Fibroblast of the aortic adventitia (primary cell): ENCODE data around the gene ENTPD5. TPM values are rescaled to one million over a fixed set of nuclear protein-coding genes. Genes with fewer than 3 reads are reported as not detected.

Source experiments
- DNase-seq: peaks from one replicate; pipeline ENCODE4 v3.0.0-alpha.2; 2010; ENCODE audit warnings: low read depth
- H3K4me3 ChIP-seq: 2 replicates; pipeline ENCODE4 v1.5.1; 2011; ENCODE audit warnings: low read depth, mild to moderate bottlenecking, control low read depth, low read length, moderate library complexity
- total RNA-seq: library from RNA; depleted of rRNA; stranded (reverse); fragments of >200 nt; gene quantifications from 2 replicates; pipeline ENCODE4 v1.2.3, GENCODE V29; 2012; ENCODE audit warnings: low replicate concordance
- TF ChIP-seq, protein P1 (sequence below): IDR thresholded peaks from 2 replicates; pipeline ENCODE4 v1.5.1; 2011; ENCODE audit warnings: mild to moderate bottlenecking, low read length, control low read depth, inconsistent platforms; ENCODE audit not compliant: insufficient read depth

Gene ENTPD5, protein sequence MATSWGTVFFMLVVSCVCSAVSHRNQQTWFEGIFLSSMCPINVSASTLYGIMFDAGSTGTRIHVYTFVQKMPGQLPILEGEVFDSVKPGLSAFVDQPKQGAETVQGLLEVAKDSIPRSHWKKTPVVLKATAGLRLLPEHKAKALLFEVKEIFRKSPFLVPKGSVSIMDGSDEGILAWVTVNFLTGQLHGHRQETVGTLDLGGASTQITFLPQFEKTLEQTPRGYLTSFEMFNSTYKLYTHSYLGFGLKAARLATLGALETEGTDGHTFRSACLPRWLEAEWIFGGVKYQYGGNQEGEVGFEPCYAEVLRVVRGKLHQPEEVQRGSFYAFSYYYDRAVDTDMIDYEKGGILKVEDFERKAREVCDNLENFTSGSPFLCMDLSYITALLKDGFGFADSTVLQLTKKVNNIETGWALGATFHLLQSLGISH
- 6.1 and 15.2 TPM in 2 replicates for total RNA-seq

DNA sequence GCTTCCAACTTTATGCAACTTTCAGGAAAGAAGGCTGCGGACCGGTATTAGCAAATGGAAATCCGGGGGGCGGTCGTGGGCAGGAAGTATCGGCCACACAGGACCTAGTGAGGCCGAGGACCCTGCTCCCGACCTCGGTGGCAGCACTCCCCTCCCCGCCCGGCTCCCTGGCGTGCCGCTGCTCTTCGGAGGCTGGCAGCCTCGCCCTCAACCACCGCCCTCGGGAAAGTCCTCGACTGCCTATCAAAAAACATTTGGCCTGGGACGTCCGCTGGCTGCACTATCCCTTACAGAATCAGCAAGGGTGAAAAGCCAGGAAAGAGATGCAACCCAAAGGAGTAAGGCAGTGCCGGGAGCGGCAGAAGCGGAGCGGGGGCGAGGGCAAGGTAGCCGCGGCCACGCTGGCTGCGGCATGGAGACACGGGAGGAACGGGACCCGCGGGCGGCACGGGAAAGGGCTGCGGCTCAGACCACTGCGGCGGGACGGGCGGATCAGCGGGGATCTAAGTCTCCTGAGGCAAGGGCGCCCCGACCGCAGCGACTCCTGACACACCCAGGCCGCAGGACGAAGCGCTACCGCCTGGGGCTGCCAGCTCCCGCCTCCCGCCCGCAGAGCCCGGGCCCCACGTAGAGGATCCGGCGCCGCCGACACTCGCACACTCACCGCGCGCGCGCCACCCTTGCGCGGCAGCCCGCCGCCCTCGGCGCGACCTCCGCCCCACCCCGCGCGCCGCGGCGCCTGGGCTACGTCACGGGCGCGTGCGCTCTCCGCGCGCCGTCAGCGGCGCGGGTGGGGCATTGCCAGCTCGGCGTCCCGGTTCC, at the start of gene ENTPD5, which contains the start of gene BBOF1:
Gene ENTPD5, minus strand, starts transcription at position 703 of the 822 bp plus-strand sequence. CDS start 31,186 bp downstream, outside the sequence.
Gene BBOF1, plus strand, starts transcription at position 764 of the 822 bp plus-strand sequence. CDS start 130 bp downstream, outside the sequence.
- DNase-seq, result peak; percentile 76
- H3K4me3 ChIP-seq, result peak within 1 kb of the TSS; percentile 92
- TF ChIP-seq, protein P1, sequence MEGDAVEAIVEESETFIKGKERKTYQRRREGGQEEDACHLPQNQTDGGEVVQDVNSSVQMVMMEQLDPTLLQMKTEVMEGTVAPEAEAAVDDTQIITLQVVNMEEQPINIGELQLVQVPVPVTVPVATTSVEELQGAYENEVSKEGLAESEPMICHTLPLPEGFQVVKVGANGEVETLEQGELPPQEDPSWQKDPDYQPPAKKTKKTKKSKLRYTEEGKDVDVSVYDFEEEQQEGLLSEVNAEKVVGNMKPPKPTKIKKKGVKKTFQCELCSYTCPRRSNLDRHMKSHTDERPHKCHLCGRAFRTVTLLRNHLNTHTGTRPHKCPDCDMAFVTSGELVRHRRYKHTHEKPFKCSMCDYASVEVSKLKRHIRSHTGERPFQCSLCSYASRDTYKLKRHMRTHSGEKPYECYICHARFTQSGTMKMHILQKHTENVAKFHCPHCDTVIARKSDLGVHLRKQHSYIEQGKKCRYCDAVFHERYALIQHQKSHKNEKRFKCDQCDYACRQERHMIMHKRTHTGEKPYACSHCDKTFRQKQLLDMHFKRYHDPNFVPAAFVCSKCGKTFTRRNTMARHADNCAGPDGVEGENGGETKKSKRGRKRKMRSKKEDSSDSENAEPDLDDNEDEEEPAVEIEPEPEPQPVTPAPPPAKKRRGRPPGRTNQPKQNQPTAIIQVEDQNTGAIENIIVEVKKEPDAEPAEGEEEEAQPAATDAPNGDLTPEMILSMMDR, result no peak

DNA sequence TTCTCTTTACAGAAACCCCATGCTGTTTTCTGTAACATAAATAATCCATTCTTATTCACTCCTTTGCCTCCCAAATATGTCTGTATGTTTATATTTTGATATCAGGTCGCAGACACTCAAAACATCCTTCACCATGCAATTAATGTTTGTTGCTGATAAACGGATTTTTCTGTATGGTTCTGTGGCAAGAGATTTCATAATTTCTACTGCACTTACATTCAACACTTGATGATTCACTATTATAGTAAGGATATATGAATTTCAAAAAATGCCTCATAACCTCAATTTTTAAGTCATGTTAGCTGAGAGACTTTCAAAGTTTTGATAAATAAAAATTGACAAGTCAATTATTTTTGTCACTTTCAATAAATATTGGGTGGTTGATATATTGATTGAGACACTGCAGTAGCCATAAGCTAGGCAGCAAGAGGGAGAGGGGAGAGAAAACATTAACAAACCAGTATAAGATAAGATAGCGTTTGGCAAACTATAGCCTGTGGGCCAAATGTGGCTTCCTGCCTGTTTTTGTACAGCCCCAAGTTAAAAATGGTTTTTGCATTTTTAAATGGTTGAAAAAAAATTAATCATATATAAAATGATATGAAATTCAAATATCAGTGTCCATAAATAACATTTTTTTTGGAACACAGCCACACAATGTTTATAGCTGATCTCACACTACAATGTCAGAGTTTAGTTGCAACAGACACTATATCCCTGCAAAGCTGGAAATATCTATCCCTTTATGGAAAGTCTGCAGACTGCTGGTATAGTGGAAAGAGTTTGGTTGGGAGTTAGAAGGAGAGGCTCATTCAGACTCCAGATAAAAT, 46.9 kb upstream of the ENTPD5 start:
- DNase-seq, result peak; percentile 52
- no peak overlapping the region for H3K4me3 ChIP-seq
- TF ChIP-seq, protein P1, result no peak

DNA sequence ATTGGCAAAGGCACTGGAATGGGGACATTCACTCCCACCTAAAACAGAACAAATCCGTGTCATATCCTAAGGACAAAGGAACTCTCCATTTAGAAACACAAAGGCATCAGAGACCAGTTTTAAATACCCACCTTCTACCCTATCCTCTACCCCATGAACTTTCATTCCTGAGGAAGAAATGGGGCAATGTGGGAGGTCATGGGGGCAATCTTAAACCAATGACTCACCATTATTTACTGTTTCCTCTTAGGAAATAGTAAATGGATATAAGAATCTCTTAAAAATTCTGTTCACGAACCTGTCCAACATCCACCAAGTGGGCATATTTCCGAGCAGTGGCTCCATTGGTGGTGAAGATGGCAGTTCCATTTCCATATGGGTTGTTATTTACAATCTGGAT, 45.8 kb upstream of the ENTPD5 start:
- TF ChIP-seq, protein P1, result no peak
- DNase-seq, result no peak
- H3K4me3 ChIP-seq, result no peak overlapping the region

DNA sequence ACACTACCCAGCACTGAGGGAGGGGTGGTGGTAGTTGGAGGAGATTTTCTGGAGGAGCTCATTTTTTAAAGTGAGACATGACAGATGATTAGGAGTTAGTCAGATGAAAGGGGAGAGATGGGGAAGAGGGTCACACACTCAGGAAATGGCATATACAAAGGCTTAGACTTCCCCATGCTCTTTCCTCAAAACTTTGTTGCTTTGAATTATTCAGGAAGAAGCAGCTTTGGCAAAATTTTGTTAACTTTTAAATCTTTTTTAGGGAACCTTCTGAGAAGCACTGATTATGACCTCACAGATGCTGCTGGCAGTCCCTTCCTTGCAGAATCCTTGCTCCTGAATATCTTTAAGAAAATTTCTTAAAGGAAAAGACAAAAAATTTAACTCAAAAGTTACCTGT, 45.3 kb upstream of the ENTPD5 start:
- TF ChIP-seq, protein P1, result no peak
- H3K4me3 ChIP-seq, result no peak overlapping the region
- no peak for DNase-seq

DNA sequence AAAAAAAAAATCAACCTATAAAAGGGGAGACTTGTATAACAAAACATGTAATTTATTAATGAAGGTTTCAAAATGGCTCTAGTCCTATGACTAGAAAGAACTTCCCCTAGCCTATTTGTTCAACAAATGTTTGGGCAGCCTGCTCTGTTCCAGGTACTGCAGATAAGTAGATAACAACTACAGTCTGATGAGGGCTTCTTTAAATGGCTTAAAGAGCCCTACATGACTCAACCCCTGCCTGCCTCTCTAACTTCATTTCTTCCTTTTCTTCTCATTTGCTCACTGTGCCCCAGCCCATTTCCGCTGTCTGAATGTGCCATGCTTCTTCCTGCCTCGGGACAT, 43.7 kb upstream of the ENTPD5 start:
- no peak for DNase-seq

More for the DNA sequence above, 43.7 kb upstream of the ENTPD5 start:
- H3K4me3 ChIP-seq, result no peak overlapping the region
- TF ChIP-seq, protein P1, result no peak
